Stimulated activated CD8-positive, alpha-beta memory T cell treated with anti-CD3 and anti-CD28 coated beads, Interleukin-7, amount 100 ng/mL, for 1 hour (primary cell): ENCODE measurements around the gene PLXNA4.

ENCODE experiments used
- DNase-seq, 2 donors: peaks; one replicate each; pipeline ENCODE4 v3.0.0-alpha.2; 2020; ENCODE audit warnings: low read depth in 2 of 2

Gene PLXNA4

GRCh38 chr7:132113536-132114371, 462.5 kb downstream of the PLXNA4 start:
- DNase-seq, result no peak

DNA sequence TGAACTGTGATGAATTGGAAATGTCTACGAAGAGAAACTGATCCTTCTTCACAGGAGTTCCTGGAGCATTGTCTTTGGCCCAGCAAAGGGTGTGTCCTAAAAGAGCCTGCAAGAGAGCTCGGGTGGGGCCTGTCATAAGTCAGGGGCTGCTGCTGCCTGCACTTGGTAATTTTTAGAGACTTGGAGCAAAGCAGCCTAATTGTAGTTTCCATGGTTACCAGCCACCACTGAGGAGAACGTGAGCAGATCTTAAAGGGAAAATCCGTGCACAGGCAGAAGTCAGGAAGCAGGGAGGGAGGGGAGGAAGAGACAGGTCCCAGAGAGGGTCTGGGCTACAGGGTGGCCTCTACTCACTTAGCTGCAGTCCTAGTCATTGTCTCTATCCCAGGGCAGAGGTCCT, 463.6 kb downstream of the PLXNA4 start:
- no peak for DNase-seq

- DNase-seq, result no peak
Observed at GRCh38 chr7:132112106-132112505, 464.2 kb downstream of the PLXNA4 start.

GRCh38 chr7:132110692-132111091, 465.6 kb downstream of the PLXNA4 start:
- DNase-seq, result no peak

DNA sequence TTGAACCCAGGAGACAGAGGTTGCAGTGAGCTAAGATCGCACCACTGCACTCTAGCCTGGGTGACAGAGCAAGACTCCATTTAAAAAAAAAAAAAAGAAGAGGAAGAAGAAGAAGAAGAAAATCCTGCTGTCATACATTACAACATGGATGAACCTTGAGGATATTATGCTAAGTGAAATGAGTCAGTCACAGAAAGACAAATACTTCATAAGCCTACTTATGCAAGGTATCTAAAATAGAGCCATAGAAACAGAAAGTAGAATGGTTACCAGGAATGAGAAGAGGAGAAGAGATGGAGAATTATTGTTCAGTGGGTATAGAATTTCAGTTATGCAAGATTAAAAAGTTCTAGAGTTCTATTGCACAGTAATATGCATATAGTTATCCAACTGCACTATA, 466.5 kb downstream of the PLXNA4 start:
- DNase-seq, result no peak

DNA sequence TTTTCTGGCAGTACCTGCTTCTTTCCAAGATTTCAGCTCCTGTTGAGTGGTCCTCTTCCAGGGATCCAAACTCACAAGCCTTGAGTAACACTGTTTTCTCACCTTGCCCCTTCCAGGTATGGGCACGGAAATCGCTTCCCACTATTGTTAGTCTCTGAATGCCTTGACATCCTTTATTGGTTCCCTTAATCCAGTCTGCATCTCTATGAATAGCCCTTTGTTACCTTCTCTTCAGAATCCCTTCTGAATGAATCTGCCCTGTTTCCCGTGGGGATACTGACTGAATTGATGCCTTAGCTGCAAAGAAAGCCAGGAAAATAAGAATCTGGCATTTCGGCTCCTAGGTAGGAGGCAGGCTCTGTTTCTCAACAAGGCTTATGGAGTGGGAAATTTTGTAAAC, 467.7 kb downstream of the PLXNA4 start:
- no peak for DNase-seq

- DNase-seq, result no peak
Observed at GRCh38 chr7:132106491-132106890, 469.8 kb downstream of the PLXNA4 start.

DNA sequence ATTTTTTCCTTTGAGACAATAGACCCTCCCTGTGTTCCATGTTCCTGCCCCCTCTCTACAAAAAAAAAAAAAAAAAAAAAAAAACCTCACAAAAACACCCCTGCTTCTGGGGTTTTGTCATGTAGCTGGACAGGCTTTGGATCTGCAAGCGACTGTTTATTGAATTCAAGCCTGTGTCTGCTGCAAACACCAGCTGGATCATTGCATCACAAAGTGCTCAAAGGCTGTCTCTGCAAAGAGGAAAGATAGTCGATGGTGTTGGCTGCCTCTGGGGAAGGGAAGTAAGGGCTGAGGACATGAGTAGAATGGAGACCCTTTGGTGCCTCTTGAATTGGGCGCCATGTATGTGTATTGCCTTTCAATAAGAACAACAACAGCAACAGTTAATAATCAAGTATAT, 471.2 kb downstream of the PLXNA4 start:
- no peak for DNase-seq

GRCh38 chr7:132103718-132104117, 472.6 kb downstream of the PLXNA4 start:
- no peak for DNase-seq

GRCh38 chr7:132102942-132103341, 473.3 kb downstream of the PLXNA4 start:
- no peak for DNase-seq

- DNase-seq, result no peak
Observed at GRCh38 chr7:132102391-132102790, 473.9 kb downstream of the PLXNA4 start.

GRCh38 chr7:132100981-132101380, 475.3 kb downstream of the PLXNA4 start:
- DNase-seq, result no peak

DNA sequence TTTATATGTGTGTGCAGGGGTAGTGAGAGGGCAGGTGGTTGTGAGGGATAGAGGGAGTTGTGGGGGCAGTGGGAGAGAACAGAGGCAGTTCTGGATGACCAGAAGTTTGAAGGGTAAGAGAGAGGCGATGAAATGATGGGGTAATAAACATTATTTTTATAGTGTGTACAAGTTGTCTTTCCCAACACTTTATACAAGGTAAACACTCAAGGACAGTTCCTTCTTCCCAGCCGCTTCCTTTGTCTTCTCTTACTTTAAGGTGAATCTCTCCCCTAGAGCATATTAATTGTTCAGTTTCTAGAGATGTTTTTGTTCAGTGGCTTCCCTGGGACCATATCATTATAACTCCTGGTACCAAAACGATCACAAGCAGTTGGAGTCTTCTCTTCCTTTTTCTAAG, 475.8 kb downstream of the PLXNA4 start:
- DNase-seq, result no peak

DNA sequence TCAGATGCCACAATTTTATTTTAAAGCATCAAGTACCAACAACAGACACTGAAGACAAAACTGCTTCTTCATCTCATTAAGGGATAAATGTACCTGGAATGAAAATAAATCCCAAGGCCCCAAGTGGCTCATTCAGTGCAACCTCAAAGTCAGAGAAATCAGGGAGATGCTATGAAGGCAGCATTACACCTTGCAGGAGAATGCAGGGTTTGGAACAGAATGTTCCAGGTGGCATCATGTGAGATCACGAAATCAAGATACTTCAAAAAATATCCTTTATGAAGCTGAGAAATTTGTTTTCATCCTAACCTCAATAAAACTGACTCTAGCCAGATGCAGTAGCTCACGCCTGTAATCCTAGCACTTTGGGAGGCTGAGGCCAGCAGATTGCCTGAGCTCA, 477.1 kb downstream of the PLXNA4 start:
- DNase-seq, result no peak

- DNase-seq, result no peak
Observed at GRCh38 chr7:132098327-132098726, 477.9 kb downstream of the PLXNA4 start.

GRCh38 chr7:132097550-132098134, 478.6 kb downstream of the PLXNA4 start:
- no peak for DNase-seq

DNA sequence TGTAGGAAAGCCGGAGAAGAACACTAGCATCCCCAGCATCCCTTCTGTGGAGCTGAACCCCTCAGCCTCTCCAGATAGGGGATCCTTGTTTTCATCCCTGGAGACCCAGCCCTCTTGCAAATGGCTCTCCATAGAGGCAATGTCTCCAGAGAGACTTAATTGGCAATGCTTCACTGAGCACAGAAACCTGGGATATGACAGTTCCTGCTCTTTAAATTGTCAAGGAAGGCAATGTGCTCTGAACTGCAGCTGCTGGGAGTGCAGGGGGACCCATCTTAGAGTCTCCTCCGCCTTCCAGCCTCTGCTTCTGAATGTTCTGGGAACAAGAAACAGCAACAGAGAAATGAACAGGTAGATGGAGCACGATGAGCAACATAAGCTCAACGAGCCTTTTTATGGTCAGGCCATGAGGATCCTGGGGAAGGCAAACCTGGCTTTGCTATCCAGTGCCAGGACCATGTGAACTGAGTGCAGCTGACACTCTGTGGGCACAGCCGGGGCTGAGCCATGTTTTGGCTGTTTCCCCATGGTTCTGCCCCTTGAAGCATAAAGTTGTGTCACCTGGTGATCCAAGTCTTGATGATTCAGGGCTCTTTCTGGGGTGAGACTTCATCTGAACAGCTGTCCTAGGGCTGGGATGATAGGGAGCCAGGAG, 481.0 kb downstream of the PLXNA4 start:
- DNase-seq, result no peak

DNA sequence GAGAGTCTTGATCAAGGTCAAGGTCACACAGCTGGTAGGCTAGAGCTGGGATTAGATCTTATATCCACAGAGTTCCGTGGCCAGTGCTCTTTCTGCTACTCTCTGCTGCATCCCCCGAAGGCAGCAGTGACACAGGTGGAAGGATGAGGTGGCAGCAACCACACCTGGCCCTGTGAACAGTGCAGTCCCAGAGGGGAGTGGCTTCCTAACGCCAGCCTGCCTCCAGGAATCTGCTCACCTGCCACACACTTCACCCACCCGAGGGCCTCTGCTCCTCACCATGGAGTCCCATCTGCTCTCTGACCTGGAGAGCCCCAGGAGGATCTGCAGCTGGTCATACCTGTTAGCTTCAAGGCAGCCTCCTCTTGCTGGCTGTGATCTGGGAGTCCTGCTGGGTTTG, 484.2 kb downstream of the PLXNA4 start:
- no peak for DNase-seq

- no peak for DNase-seq
Observed at GRCh38 chr7:132091706-132092105, 484.6 kb downstream of the PLXNA4 start.

- no peak for DNase-seq
Observed at GRCh38 chr7:132090444-132090843, 485.8 kb downstream of the PLXNA4 start.

DNA sequence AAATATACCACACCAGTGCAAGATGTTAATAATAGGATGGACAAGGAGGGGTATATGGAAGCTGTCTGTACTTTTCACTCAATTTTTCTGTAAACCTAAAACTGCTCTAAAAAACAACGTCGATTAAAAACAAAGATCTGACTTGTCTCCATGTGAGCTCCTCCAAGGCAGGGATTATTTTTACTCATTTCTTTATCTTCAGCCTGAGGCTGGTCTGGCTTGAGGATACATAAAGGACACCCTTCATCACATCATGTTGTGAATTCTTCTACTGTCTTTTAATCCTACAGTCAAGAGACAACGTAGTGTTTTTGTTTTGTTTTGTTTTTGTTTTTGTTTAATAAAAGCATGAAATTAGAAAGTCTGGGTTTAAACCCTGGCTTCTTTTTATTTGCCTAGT, 486.9 kb downstream of the PLXNA4 start:
- no peak for DNase-seq

- DNase-seq, result no peak
Observed at GRCh38 chr7:132087421-132087820, 488.8 kb downstream of the PLXNA4 start.

DNA sequence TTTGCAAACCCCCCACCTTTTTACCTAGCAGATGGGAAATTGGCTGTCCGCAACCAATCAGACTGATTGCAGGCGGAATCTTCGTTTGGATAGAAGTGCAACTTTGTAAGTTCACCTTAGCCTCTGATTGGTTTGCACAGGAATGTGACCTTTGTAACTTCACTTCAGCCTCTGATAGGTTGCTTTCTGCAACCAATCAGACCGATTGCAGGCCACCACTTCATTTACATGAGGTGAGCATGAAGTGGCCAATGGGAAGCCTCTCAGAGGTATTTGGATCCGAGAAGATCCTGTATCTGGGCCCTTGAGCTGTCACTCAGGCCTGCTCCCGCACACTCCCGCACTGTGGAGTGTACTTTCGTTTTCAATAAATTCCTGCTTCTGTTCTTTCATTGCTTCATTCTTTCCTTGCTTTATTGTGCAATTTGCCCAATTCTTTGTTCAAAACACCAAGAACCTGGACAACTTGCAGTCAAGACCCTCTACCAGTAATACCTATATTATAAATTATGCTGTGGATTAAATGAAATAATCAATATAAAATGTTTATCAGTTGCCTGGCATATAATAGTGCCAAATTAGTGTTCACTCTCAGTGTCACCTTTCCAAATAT, 491.4 kb downstream of the PLXNA4 start:
- no peak for DNase-seq
